Tibial nerve (tissue), 4 donors: ENCODE measurements around the gene DKC1.

Experiments used
- CTCF ChIP-seq, 5 experiments: fragments of 200-600 bp in 3 of 5; fragments of 450-650 bp in 2 of 5; sonication (generic) in 3 of 5; IDR thresholded peaks; one replicate each; pipeline ENCODE4 v1.5.1; 2016 to 2019; ENCODE audit warnings: antibody characterized with exemption in 5 of 5, mild to moderate bottlenecking in 3 of 5, moderate library complexity in 2 of 5
- EP300 ChIP-seq, 2 donors: sonication (generic); formaldehyde crosslinking; IDR thresholded peaks; one replicate each; pipeline ENCODE4 v1.6.1; 2017; ENCODE audit warnings: antibody characterized with exemption in 2 of 2, mild to moderate bottlenecking in 1 of 2
- POLR2A ChIP-seq, 2 donors: fragments of 450-650 bp; IDR thresholded peaks; one replicate each; pipeline ENCODE4 v1.6.1; 2017; ENCODE audit warnings: antibody characterized with exemption in 2 of 2, mild to moderate bottlenecking in 2 of 2, moderate library complexity in 2 of 2

- TF ChIP-seq CTCF (IDR thresholded peaks at IDR 0.05) (no peak), POLR2A (IDR thresholded peaks at IDR 0.05) (no peak), EP300 (IDR thresholded peaks at IDR 0.05) (no peak)
Observed at GRCh38 chrX:154791467-154791866, 28.8 kb downstream of the DKC1 start.
